H9 (cell line): Measurements from ENCODE around the gene P2RY12. TPM values are rescaled to one million over a fixed set of nuclear protein-coding genes. Genes with fewer than 3 reads are reported as not detected.

Experiments
- DNase-seq: peaks from one replicate; pipeline ENCODE4 v3.0.0-alpha.2; 2017
- H2AFZ ChIP-seq: one replicate; pipeline ENCODE4 v1.6.1; 2013; ENCODE audit warnings: mild to moderate bottlenecking, low read length, control low read depth, moderate library complexity
- H2AK5ac ChIP-seq: 2 replicates; pipeline ENCODE4 v1.6.1; 2013; ENCODE audit warnings: low read length, control low read depth, mixed read lengths; ENCODE audit not compliant: insufficient read length
- H2BK120ac ChIP-seq: one replicate; pipeline ENCODE4 v1.6.1; 2013; ENCODE audit warnings: low read depth, mild to moderate bottlenecking, low read length, control low read depth, inconsistent platforms; ENCODE audit not compliant: poor library complexity, severe bottlenecking
- H2BK12ac ChIP-seq: 2 replicates; pipeline ENCODE4 v1.6.1; 2013; ENCODE audit warnings: low read length, control low read depth, mixed read lengths, low read depth; ENCODE audit not compliant: insufficient read length
- H2BK15ac ChIP-seq: 2 replicates; pipeline ENCODE4 v1.6.1; 2013; ENCODE audit warnings: low read depth, low read length, control low read depth
- H2BK20ac ChIP-seq: one replicate; pipeline ENCODE4 v1.6.1; 2013; ENCODE audit warnings: low read depth, mild to moderate bottlenecking, low read length, control low read depth, inconsistent platforms; ENCODE audit not compliant: poor library complexity, severe bottlenecking
- H2BK5ac ChIP-seq: 2 replicates; pipeline ENCODE4 v1.6.1; 2013; ENCODE audit warnings: low read length, control low read depth, mixed read lengths; ENCODE audit not compliant: insufficient read length
- H3K14ac ChIP-seq: 2 replicates; pipeline ENCODE4 v1.6.1; 2013; ENCODE audit warnings: low read length, control low read depth; ENCODE audit not compliant: insufficient read depth
- H3K18ac ChIP-seq: 2 replicates; pipeline ENCODE4 v1.6.1; 2013; ENCODE audit warnings: low read depth, mild to moderate bottlenecking, mixed read lengths, low read length, control low read depth; ENCODE audit not compliant: insufficient read length
- H3K23ac ChIP-seq: 2 replicates; pipeline ENCODE4 v1.6.1; 2013; ENCODE audit warnings: low read length, control low read depth, mixed read lengths, low read depth; ENCODE audit not compliant: insufficient read length
- H3K23me2 ChIP-seq: 2 replicates; pipeline ENCODE4 v1.6.1; 2013; ENCODE audit warnings: low read depth, mild to moderate bottlenecking, mixed read lengths, low read length, control low read depth; ENCODE audit not compliant: insufficient read length, poor library complexity, severe bottlenecking
- H3K27ac ChIP-seq: 2 replicates; pipeline ENCODE4 v1.5.1; 2013; ENCODE audit warnings: low read length, control low read depth, mixed read lengths, low read depth; ENCODE audit not compliant: insufficient read length
- H3K27me3 ChIP-seq: 2 replicates; pipeline ENCODE4 v1.6.1; 2013; ENCODE audit warnings: low read length, control low read depth, inconsistent platforms; ENCODE audit not compliant: insufficient read depth
- H3K4ac ChIP-seq: 2 replicates; pipeline ENCODE4 v1.6.1; 2013; ENCODE audit warnings: low read depth, mild to moderate bottlenecking, control low read depth, inconsistent platforms, low read length, moderate library complexity
- H3K4me1 ChIP-seq: 2 replicates; pipeline ENCODE4 v1.6.1; 2013; ENCODE audit warnings: low read length, control low read depth, inconsistent platforms; ENCODE audit not compliant: insufficient read depth
- H3K4me2 ChIP-seq: 2 replicates; pipeline ENCODE4 v1.6.1; 2013; ENCODE audit warnings: low read length, control low read depth, mixed read lengths; ENCODE audit not compliant: insufficient read length, insufficient read depth
- H3K56ac ChIP-seq: 2 replicates; pipeline ENCODE4 v1.6.1; 2013; ENCODE audit warnings: low read depth, mild to moderate bottlenecking, mixed read lengths, low read length, control low read depth; ENCODE audit not compliant: insufficient read length
- H3K79me1 ChIP-seq: 2 replicates; pipeline ENCODE4 v1.6.1; 2013; ENCODE audit warnings: low read depth, mild to moderate bottlenecking, moderate library complexity, low read length, control low read depth, inconsistent platforms; ENCODE audit not compliant: insufficient read depth, poor library complexity, severe bottlenecking
- H3K79me2 ChIP-seq: 2 replicates; pipeline ENCODE4 v1.6.1; 2013; ENCODE audit warnings: low read length, control low read depth, inconsistent platforms; ENCODE audit not compliant: insufficient read depth
- H3K9ac ChIP-seq: 2 replicates; pipeline ENCODE4 v1.6.1; 2013; ENCODE audit warnings: low read length, control low read depth, mixed read lengths; ENCODE audit not compliant: insufficient read length; ENCODE audit errors: extremely low read depth
- H3K9me3 ChIP-seq: one replicate; pipeline ENCODE4 v1.6.1; 2013; ENCODE audit warnings: low read depth, low read length, inconsistent platforms; ENCODE audit not compliant: control insufficient read depth
- H3T11ph ChIP-seq: one replicate; pipeline ENCODE4 v1.6.1; 2013; ENCODE audit warnings: mild to moderate bottlenecking, low read length, control low read depth, inconsistent platforms
- H4K20me1 ChIP-seq: one replicate; pipeline ENCODE4 v1.6.1; 2013; ENCODE audit not compliant: control insufficient read depth, insufficient read length, insufficient read depth
- H4K5ac ChIP-seq: 2 replicates; pipeline ENCODE4 v1.6.1; 2013; ENCODE audit warnings: low read depth, mild to moderate bottlenecking, mixed read lengths, low read length, control low read depth; ENCODE audit not compliant: insufficient read length
- H4K8ac ChIP-seq: replicated peaks from 2 replicates; pipeline ENCODE4 v1.6.1; 2013; ENCODE audit warnings: low read length, control low read depth, mixed read lengths, low read depth; ENCODE audit not compliant: insufficient read length
- H4K91ac ChIP-seq: 2 replicates; pipeline ENCODE4 v1.6.1; 2013; ENCODE audit warnings: low read depth, mild to moderate bottlenecking, moderate library complexity, mixed read lengths, low read length, control low read depth; ENCODE audit not compliant: insufficient read length
- H3K27ac Mint-ChIP-seq, 3 experiments: 2 replicates in 2 of 3; 3 replicates in 1 of 3; pipeline ENCODE4 v1.8.0; 2020 to 2021; ENCODE audit warnings: mixed read lengths in 3 of 3, mild to moderate bottlenecking in 1 of 3, moderate library complexity in 1 of 3
- H3K27me3 Mint-ChIP-seq: 2 replicates; pipeline ENCODE4 v1.8.0; 2021; ENCODE audit warnings: low read depth, mild to moderate bottlenecking, moderate library complexity, mixed read lengths
- H3K36me3 Mint-ChIP-seq, 3 experiments: 2 replicates in 2 of 3; 3 replicates in 1 of 3; pipeline ENCODE4 v1.8.0; 2020 to 2021; ENCODE audit warnings: low read depth in 3 of 3, mixed read lengths in 3 of 3; ENCODE audit not compliant: insufficient read depth in 1 of 3
- H3K4me1 Mint-ChIP-seq, 2 experiments: 2 replicates each; pipeline ENCODE4 v1.8.0; 2020; ENCODE audit warnings: mixed read lengths in 2 of 2
- H3K4me3 Mint-ChIP-seq, 2 experiments: 2 replicates in 1 of 2; 3 replicates in 1 of 2; pipeline ENCODE4 v1.8.0; 2020 to 2021; ENCODE audit warnings: mild to moderate bottlenecking in 2 of 2, mixed read lengths in 2 of 2, moderate library complexity in 1 of 2
- H3K9me3 Mint-ChIP-seq, 2 experiments: 2 replicates in 1 of 2; 3 replicates in 1 of 2; pipeline ENCODE4 v1.8.0; 2020; ENCODE audit warnings: mild to moderate bottlenecking in 2 of 2, mixed read lengths in 2 of 2, moderate library complexity in 1 of 2
- WGBS: extraction: QIAGEN DNeasy Blood & Tissue Kit; methylation state at CpG from one replicate; pipeline ENCODE4 v1.1.7; 2013; ENCODE audit warnings: missing lambda C conversion rate, low lambda C conversion rate, mixed read lengths; ENCODE audit not compliant: insufficient read length; ENCODE audit errors: extremely low coverage; 5-methylcytosine and 5-hydroxymethylcytosine counted together
- total RNA-seq: library from RNA; stranded (reverse); gene quantifications from 2 replicates; pipeline ENCODE4 v1.2.1, GENCODE V29; 2021
- TF ChIP-seq, protein P1 (sequence below): fragments of 200-600 bp; sonication (generic); conservative IDR thresholded peaks from 3 replicates; pipeline ENCODE4 v1.8.0; 2021; ENCODE audit warnings: antibody characterized with exemption, mild to moderate bottlenecking

P2RY12 gene
- total RNA-seq, 1 experiment from 2014 or later = not detected

DNA sequence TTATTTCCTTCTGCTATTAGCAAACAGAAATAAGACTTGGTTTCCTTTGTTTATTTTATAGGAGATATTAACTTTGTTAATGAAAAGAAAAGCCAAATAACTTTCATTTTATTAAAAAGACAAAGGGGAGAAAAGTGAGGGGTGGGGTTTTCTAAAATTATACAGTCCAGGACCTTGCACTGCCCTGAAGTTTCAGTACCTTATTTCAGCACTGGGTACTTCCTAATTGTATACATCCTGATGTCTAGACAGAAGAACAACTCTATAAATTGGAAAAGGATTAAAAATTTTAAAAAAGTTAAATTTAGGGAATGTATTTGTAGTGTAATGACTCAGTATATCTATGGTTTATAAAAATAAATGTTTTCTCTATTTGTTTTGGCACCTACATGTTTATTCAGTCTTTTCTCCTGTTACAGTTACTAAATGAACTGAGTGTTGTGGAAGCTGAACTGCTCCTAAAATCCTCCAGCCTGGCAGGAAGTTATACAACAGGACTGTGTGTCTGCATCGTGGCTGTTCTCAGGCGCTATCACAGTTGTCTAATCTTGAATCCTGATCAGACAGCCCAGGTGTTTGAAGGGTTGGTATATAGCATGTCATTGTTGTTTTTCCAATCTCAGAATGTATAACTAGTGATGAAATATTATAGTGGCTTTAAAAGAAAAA, 27.6 kb downstream of the P2RY12 start:
- Histone ChIP-seq H3K56ac (no peak overlapping the region), H2BK15ac (no peak overlapping the region), H3K4me1 (no peaks in the 10 kb centered on the region), H3T11ph (no peak overlapping the region), H3K27ac (no peak overlapping the region), H2BK20ac (no peak overlapping the region), H2BK120ac (no peak overlapping the region), H3K79me1 (no peaks in the 10 kb centered on the region), H3K9me3 (no peaks in the 10 kb centered on the region), H4K91ac (no peak overlapping the region), H3K4me2 (no peak overlapping the region), H2BK12ac (no peak overlapping the region), H3K18ac (no peak overlapping the region), H3K23me2 (no peaks in the 10 kb centered on the region), H3K4ac (no peak overlapping the region), H2AFZ (no peak overlapping the region), H3K14ac (no peak overlapping the region), H3K79me2 (no peaks in the 10 kb centered on the region), H2BK5ac (no peak overlapping the region), H4K8ac (no peak overlapping the region), H3K9ac (no peak overlapping the region), H2AK5ac (no peak overlapping the region), H3K23ac (no peak overlapping the region), H4K20me1 (no peaks in the 10 kb centered on the region), H4K5ac (no peak overlapping the region), H3K27me3 (no peaks in the 10 kb centered on the region)
- TF ChIP-seq, protein P1, sequence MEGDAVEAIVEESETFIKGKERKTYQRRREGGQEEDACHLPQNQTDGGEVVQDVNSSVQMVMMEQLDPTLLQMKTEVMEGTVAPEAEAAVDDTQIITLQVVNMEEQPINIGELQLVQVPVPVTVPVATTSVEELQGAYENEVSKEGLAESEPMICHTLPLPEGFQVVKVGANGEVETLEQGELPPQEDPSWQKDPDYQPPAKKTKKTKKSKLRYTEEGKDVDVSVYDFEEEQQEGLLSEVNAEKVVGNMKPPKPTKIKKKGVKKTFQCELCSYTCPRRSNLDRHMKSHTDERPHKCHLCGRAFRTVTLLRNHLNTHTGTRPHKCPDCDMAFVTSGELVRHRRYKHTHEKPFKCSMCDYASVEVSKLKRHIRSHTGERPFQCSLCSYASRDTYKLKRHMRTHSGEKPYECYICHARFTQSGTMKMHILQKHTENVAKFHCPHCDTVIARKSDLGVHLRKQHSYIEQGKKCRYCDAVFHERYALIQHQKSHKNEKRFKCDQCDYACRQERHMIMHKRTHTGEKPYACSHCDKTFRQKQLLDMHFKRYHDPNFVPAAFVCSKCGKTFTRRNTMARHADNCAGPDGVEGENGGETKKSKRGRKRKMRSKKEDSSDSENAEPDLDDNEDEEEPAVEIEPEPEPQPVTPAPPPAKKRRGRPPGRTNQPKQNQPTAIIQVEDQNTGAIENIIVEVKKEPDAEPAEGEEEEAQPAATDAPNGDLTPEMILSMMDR = no peak
- no peak overlapping the region for H3K4me3 Mint-ChIP-seq
- H3K36me3 Mint-ChIP-seq = peaks cover 2 to 5% (median 3%) of the 10 kb centered on the region in 3 experiments; a peak in 4 of 7 replicates
- H3K27me3 Mint-ChIP-seq = no peaks in the 10 kb centered on the region
- no peak overlapping the region for H3K27ac Mint-ChIP-seq
- H3K9me3 Mint-ChIP-seq = no peaks in the 10 kb centered on the region; a peak in 1 of 5 replicates
- WGBS = no CpG with 5 or more reads among the region's 2 CpGs
- DNase-seq = no peak
- peaks cover 3 to 5% of the 10 kb centered on the region in 2 experiments; a peak in 3 of 4 replicates for H3K4me1 Mint-ChIP-seq
